ENCODE measurements around the gene GPC6.

GPC6 gene

DNA sequence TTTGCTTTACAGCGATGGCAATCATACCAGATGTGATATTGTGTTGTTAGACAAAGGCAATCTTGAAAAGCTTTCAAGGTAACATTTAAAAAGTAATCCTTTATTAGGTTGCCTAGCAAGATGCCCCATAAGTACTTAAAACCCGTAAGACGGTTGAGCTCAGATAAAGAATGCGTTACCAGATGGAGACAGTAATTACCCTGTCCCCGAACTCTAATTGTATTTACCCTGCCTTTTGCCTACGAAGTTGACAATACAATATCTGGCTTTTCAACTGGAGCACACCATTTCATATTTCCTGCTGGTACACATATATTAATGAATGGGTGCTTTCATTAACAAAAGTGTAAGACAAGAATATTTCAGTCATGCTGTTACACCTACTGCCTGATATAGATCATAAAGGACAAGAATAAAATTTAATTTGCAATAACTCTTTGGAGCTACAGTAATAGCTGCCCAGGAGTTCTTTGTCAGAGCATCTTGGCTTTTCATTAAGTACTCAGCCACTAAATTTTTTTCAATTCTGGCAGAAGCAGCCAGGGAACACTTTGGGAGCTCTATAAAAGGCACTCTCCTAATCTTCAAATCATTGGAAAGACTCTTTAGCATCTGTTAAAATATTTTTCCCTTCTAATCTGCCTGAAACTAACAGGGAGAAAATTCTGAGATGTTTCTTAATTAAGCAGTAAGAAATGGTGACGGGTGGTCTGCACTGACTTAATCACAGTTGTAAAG lies 1189.1 kb downstream of the GPC6 start:
- DNase-seq (ENCODE audit: low spot score), result peak; percentile 49

GRCh38 chr13:94416454-94417080 lies 1190.0 kb downstream of the GPC6 start:
- DNase-seq (ENCODE audit: low spot score), result peak; percentile 62

DNA sequence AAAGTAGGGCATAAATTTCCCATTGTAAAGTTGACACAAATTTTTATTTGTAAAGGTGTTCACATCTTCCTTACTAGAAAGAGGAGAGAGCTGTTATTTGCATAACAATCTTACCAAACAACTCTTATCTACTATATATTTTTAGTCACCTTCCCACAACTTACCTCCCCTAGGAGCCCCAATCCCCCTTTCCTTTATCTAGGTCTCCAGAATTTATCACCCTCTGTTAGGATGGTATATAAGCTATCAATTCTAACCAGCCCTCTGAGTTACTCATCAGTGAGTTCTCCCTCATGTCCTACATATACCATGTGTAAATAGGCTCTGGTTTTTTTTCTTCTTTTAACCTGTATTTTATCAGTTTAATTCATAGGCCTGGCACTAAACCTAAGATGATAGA lies 1190.7 kb downstream of the GPC6 start:
- DNase-seq (ENCODE audit: low spot score), result no peak

DNA sequence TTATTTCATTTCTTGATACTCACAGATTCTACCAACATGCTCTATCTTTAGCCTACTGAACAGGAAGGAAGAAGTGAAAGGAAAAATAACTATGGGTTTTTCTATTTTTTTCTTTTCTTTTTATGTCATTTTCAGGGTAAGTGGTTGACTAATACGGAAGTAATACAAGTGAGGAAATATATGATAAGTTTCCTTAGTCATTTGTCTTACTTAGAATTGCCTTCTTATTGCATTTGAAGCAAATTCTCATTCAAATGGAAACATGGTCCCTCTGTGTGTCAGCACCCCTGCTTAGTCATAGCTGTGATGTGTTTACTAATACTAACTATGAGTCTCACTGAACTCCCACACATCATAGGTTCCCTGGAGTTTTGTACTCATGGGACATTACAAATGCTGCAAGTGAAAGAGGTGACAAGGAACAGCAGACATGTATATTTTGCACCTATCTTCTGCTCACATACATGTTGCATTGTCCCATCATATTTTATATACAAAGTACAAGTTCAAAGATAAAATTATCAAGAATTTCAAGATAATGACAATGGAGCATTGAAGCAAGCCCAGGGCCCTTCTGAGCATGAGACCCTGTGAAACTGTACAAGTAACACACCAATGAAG lies 1192.8 kb downstream of the GPC6 start:
- DNase-seq (ENCODE audit: low spot score), result no peak

DNA sequence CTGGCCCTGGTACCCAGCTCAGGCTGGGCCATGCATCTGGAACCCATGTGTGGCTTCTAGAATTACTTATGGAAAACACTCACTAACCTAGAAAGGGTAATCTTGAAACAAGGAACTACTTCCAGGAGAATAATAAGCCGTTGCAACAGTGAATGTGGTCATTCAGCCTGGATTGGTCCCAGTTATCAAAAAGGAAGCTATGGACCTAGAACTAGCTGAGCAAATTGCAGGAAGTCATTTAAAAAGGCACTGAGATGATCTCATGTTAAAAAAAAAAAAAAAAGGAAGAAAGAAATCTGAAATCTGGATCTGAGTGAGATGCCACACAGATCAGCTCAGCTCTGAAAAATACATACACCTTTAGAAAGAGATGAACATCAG lies 1193.3 kb downstream of the GPC6 start:
- no peak for DNase-seq (ENCODE audit: low spot score)

DNA sequence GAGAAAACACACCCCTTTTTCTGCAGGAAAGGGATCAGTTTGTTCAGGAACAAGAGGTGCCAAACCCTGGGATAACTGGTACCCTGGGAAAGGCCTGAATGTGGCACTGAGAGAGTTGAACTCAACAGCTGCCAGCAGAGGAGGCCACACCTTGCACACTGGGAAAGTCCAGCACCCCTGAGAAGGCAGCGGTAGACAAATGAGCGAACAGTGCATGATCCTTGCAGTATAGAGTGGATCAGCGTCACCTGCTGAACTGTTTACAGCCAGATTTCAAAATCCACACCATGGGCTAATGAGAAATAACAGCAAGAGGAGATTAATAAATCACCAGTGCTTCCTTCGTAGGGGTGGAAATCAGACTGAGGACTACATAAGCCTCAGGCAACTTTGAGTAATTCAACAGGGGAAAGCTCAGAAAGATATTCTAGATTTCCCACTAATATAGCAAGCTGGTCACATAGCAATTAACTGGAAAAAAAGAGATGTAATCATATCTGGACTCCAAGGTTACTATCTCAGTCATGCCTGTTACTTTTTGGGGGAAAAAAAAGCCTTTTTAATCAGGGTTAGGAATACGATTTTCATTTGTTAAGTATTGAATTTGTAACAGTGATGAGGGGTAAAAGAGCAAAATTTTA lies 1200.8 kb downstream of the GPC6 start:
- DNase-seq (ENCODE audit: low spot score), result no peak

GRCh38 chr13:94431574-94431973 lies 1205.0 kb downstream of the GPC6 start:
- no peak for DNase-seq (ENCODE audit: low spot score)

DNA sequence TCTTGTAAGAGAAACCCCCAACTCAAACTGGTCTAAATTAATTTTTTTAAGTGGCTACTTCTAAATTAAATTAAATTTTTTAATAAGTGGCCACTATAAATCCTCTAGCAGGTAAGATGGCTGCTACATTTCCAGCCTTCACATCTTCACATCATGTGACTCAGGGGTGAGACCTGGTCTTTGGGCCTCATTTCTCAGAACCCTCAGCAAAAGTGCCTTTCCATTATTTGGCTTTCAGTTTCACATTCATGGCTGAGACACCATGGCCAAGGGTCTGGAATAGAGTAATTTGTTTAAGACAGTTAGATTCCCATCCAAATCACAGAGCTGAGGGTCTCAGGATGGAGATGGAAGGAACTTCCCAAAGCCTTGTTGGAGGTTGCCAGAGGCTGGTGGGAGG lies 1205.4 kb downstream of the GPC6 start:
- no peak for DNase-seq (ENCODE audit: low spot score)

GRCh38 chr13:94433055-94433961 lies 1206.7 kb downstream of the GPC6 start:
- peak; percentile 88 for DNase-seq (ENCODE audit: low spot score)

- DNase-seq (ENCODE audit: low spot score), result peak; percentile 48
Observed at GRCh38 chr13:94435604-94436226, 1209.1 kb downstream of the GPC6 start.

DNA sequence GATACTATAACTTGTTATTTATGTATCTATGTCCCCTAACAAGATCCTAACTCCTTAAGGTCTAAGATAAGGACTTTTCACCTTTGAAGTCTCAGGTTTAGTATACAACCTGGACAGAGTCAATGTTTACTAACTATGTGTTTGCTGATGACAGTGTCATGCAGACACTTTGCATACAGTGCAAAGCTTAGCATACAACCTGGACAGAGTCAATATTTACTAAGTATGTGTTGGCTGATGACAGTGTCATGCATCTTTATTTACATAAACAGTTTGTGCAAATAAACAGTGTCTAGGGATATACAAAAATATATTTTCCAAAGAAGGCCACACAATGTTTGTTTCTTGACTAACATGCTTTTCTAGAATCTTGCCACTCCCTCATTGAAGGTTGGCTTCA lies 1218.2 kb downstream of the GPC6 start:
- no peak for DNase-seq (ENCODE audit: low spot score)

GRCh38 chr13:94454334-94454733 lies 1227.7 kb downstream of the GPC6 start:
- DNase-seq (ENCODE audit: low spot score), result no peak

DNA sequence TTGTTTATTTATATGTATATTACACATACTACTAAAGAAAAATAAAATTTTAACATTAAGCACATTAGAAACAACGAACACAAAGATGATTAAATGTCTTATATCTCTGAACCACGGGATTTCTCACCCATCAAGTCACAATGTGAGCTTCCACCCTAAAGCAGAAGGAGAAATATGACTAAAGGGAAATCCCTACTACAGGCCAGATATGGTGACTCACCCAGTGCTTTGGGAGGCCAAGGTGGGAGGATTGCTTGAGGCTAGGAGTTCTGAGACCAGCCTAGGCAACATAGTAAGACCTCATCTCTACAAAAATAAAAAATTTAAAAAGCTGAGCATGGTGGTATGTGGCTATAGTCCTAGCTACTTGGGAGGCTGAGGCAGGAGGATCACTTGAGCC lies 1228.3 kb downstream of the GPC6 start:
- no peak for DNase-seq (ENCODE audit: low spot score)

DNA sequence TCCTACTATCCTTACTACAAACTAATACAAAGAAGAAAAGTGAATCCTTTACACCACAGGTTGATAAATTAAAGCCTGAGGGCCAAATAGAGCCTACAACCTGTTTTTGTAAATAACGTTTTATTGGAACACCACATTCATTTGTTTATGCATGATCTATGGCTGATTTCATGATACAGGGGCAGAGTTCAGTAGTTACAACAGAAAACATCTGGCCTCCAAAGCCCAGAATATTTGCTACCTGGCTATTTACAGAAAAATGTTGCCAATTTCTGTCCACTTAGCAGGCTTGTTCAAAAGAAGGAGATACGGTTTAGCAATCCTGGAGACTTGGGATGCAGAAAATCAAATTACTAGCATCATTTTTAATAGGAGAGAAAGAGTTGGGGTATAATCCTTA lies 1228.8 kb downstream of the GPC6 start:
- DNase-seq (ENCODE audit: low spot score), result no peak

All from D341Med (cell line).